Neural cell (in vitro differentiated cells): ENCODE results near the gene CDK6. TPM values are rescaled to one million over a fixed set of nuclear protein-coding genes. Genes with fewer than 3 reads are reported as not detected.

Experiments
- H2AFZ ChIP-seq: fragments of 200-600, 300-800 bp; sonication (generic), shearing (Covaris generic); 2 replicates; pipeline ENCODE4 v1.6.0; 2014; ENCODE audit warnings: low read depth, mild to moderate bottlenecking, antibody characterized with exemption, low read length, moderate library complexity
- H3F3A ChIP-seq: fragments of 200-600 bp; shearing (Covaris generic); 2 replicates; pipeline ENCODE4 v1.6.1; 2016; ENCODE audit warnings: mild to moderate bottlenecking, moderate library complexity, mixed read lengths, antibody characterized with exemption, low read length; ENCODE audit not compliant: insufficient read depth, poor library complexity, severe bottlenecking
- H3K27ac ChIP-seq: fragments of 200-600, 300-800 bp; sonication (generic), shearing (Covaris generic); 2 replicates; pipeline ENCODE4 v1.5.1; 2014; ENCODE audit warnings: mild to moderate bottlenecking, low read length, moderate library complexity
- H3K27me3 ChIP-seq: fragments of 300-800, 200-600 bp; sonication (generic), shearing (Covaris generic); 2 replicates; pipeline ENCODE4 v1.6.0; 2014; ENCODE audit warnings: mild to moderate bottlenecking, low read depth, low read length, moderate library complexity; ENCODE audit not compliant: insufficient read depth
- H3K36me3 ChIP-seq: fragments of 300-800, 200-600 bp; sonication (generic), shearing (Covaris generic); 2 replicates; pipeline ENCODE4 v1.5.1; 2014; ENCODE audit warnings: mild to moderate bottlenecking, antibody characterized with exemption, low read length, moderate library complexity; ENCODE audit not compliant: insufficient read depth
- H3K4me2 ChIP-seq: fragments of 300-800, 200-600 bp; sonication (generic), shearing (Covaris generic); 2 replicates; pipeline ENCODE4 v1.6.0; 2014; ENCODE audit warnings: mild to moderate bottlenecking, low read length
- H3K4me3 ChIP-seq: fragments of 300-800, 200-600 bp; sonication (generic), shearing (Covaris generic); 2 replicates; pipeline ENCODE4 v1.5.1; 2014; ENCODE audit warnings: mild to moderate bottlenecking, low read length, moderate library complexity
- H3K79me2 ChIP-seq: fragments of 200-600 bp; shearing (Covaris generic); replicated peaks from 2 replicates; pipeline ENCODE4 v1.6.0; 2014; ENCODE audit warnings: mild to moderate bottlenecking, low read length, moderate library complexity; ENCODE audit not compliant: insufficient read depth
- H3K9ac ChIP-seq: fragments of 300-800, 200-600 bp; sonication (generic), shearing (Covaris generic); 2 replicates; pipeline ENCODE4 v1.6.1; 2016; ENCODE audit warnings: mild to moderate bottlenecking, low read length, mixed read lengths
- H3K9me2 ChIP-seq: fragments of 200-600 bp; shearing (Covaris generic); 2 replicates; pipeline ENCODE4 v1.6.1; 2016; ENCODE audit warnings: mild to moderate bottlenecking, low read length, mixed read lengths; ENCODE audit not compliant: insufficient read depth
- H3K9me3 ChIP-seq: fragments of 200-600, 300-800 bp; sonication (generic), shearing (Covaris generic); 2 replicates; pipeline ENCODE4 v1.6.1; 2016; ENCODE audit warnings: mild to moderate bottlenecking, mixed run types, low read length, moderate library complexity, mixed read lengths
- H4K20me1 ChIP-seq: fragments of 200-600 bp; shearing (Covaris generic); 2 replicates; pipeline ENCODE4 v1.6.1; 2016; ENCODE audit warnings: mild to moderate bottlenecking, mixed run types; ENCODE audit not compliant: insufficient read depth
- CTCF ChIP-seq: fragments of 450-650 bp; IDR thresholded peaks from 2 replicates; pipeline ENCODE4 v1.5.1; 2014; ENCODE audit warnings: antibody characterized with exemption, mild to moderate bottlenecking, moderate library complexity; ENCODE audit not compliant: poor library complexity, severe bottlenecking
- EZH2 ChIP-seq: fragments of 200-600, 300-800 bp; shearing (Covaris generic), sonication (generic); IDR thresholded peaks from 2 replicates; pipeline ENCODE4 v1.6.1; 2014; ENCODE audit warnings: antibody characterized with exemption, low read length, borderline replicate concordance, mild to moderate bottlenecking; ENCODE audit not compliant: insufficient read depth, poor library complexity, severe bottlenecking
- MXI1 ChIP-seq: fragments of 450-650 bp; conservative IDR thresholded peaks from 2 replicates; pipeline ENCODE4 v1.6.1; 2014; ENCODE audit warnings: antibody characterized with exemption, mild to moderate bottlenecking; ENCODE audit not compliant: poor library complexity, severe bottlenecking
- POLR2AphosphoS5 ChIP-seq: IDR thresholded peaks from 2 replicates; pipeline ENCODE4 v1.6.1; 2012
- RAD21 ChIP-seq: fragments of 450-650 bp; conservative IDR thresholded peaks from 2 replicates; pipeline ENCODE4 v1.6.1; 2014; ENCODE audit warnings: antibody characterized with exemption, mild to moderate bottlenecking, moderate library complexity
- SMC3 ChIP-seq: fragments of 450-650 bp; conservative IDR thresholded peaks from 2 replicates; pipeline ENCODE4 v1.6.1; 2014; ENCODE audit warnings: antibody characterized with exemption, mild to moderate bottlenecking, moderate library complexity; ENCODE audit not compliant: poor library complexity
- TAF1 ChIP-seq: IDR thresholded peaks from 2 replicates; pipeline ENCODE4 v1.6.1; 2012; ENCODE audit warnings: low read depth
- polyA plus RNA-seq: library from polyadenylated mRNA; depleted of rRNA; stranded (reverse); fragments of >200 nt; gene quantifications from 2 replicates; pipeline ENCODE4 v1.2.3, GENCODE V29; 2014
- TF ChIP-seq, protein P1 (sequence below): IDR thresholded peaks from 2 replicates; pipeline ENCODE4 v1.6.1; 2012; ENCODE audit warnings: borderline replicate concordance

CDK6 gene
- polyA plus RNA-seq, 1 donor from 2014 or later, result 4.1 TPM

- no peaks in the 10 kb centered on the region for H3K27me3 ChIP-seq
- H3K79me2 ChIP-seq, result no peaks in the 10 kb centered on the region
- TF ChIP-seq SMC3 (no peak), POLR2AphosphoS5 (no peak)
- TF ChIP-seq, protein P1, sequence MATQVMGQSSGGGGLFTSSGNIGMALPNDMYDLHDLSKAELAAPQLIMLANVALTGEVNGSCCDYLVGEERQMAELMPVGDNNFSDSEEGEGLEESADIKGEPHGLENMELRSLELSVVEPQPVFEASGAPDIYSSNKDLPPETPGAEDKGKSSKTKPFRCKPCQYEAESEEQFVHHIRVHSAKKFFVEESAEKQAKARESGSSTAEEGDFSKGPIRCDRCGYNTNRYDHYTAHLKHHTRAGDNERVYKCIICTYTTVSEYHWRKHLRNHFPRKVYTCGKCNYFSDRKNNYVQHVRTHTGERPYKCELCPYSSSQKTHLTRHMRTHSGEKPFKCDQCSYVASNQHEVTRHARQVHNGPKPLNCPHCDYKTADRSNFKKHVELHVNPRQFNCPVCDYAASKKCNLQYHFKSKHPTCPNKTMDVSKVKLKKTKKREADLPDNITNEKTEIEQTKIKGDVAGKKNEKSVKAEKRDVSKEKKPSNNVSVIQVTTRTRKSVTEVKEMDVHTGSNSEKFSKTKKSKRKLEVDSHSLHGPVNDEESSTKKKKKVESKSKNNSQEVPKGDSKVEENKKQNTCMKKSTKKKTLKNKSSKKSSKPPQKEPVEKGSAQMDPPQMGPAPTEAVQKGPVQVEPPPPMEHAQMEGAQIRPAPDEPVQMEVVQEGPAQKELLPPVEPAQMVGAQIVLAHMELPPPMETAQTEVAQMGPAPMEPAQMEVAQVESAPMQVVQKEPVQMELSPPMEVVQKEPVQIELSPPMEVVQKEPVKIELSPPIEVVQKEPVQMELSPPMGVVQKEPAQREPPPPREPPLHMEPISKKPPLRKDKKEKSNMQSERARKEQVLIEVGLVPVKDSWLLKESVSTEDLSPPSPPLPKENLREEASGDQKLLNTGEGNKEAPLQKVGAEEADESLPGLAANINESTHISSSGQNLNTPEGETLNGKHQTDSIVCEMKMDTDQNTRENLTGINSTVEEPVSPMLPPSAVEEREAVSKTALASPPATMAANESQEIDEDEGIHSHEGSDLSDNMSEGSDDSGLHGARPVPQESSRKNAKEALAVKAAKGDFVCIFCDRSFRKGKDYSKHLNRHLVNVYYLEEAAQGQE, result no peak
- no peak overlapping the region for H2AFZ ChIP-seq
- H3K4me3 ChIP-seq, result no peak overlapping the region
- H3K4me2 ChIP-seq, result no peak overlapping the region
- H3K9me2 ChIP-seq, result no peaks in the 10 kb centered on the region
- H3F3A ChIP-seq, result no peaks in the 10 kb centered on the region
- no peaks in the 10 kb centered on the region for H3K36me3 ChIP-seq
- no peaks in the 10 kb centered on the region for H3K9me3 ChIP-seq
- H4K20me1 ChIP-seq, result no peaks in the 10 kb centered on the region
- no peak overlapping the region for H3K27ac ChIP-seq
- no peak overlapping the region for H3K9ac ChIP-seq
Observed at GRCh38 chr7:92623544-92623943, 212.8 kb downstream of the CDK6 start.

DNA sequence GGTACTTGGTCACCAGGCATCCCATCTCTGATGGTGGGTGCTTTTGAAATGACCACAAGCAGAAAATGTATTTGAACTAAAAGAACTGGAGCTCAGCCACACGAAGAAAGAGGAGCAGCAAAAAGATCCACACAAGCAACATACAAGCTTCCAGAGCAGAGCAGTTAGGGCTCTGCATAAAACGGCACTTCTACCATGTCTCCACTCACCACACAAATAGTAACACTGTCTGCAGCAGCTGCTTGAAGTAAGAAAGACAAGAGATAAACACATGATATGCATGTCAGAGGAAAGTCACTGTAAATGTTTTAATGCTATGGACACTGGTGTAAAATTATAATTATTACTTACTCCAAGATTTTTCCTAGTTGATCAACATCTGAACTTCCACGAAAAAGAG is 213.7 kb downstream of the CDK6 start:
- TF ChIP-seq, protein P1, result no peak
- TF ChIP-seq TAF1, result no peak
- no peak for TF ChIP-seq CTCF
- TF ChIP-seq RAD21, result no peak
- TF ChIP-seq MXI1, result no peak
- no peak for TF ChIP-seq EZH2
- Histone ChIP-seq H3K36me3 (no peaks in the 10 kb centered on the region), H3K9ac (no peak overlapping the region), H3K4me3 (no peak overlapping the region), H2AFZ (no peak overlapping the region), H3F3A (no peaks in the 10 kb centered on the region), H3K79me2 (no peaks in the 10 kb centered on the region), H3K9me2 (no peaks in the 10 kb centered on the region), H4K20me1 (no peaks in the 10 kb centered on the region), H3K27me3 (no peaks in the 10 kb centered on the region), H3K4me2 (no peak overlapping the region), H3K27ac (no peak overlapping the region), H3K9me3 (no peaks in the 10 kb centered on the region)
